SK-N-SH treated with all-trans-retinoic acid at 6 μM for 48 hours (cell line): ENCODE results near the gene TUBB1.

Experiments used
- CREB5 ChIP-seq: fragments of 250-450 bp; sonication (Bioruptor Pico); IDR thresholded peaks from 2 replicates; pipeline ENCODE4 v1.5.1; 2020; ENCODE audit warnings: low read depth, mild to moderate bottlenecking, moderate library complexity
- CSDC2 ChIP-seq: fragments of 250-450 bp; sonication (Bioruptor Pico); IDR thresholded peaks from 2 replicates; pipeline ENCODE4 v1.5.0; 2020; ENCODE audit warnings: mild to moderate bottlenecking, moderate library complexity
- CSRNP3 ChIP-seq: fragments of 250-450 bp; sonication (Bioruptor Pico); IDR thresholded peaks from 2 replicates; pipeline ENCODE4 v1.5.1; 2021; ENCODE audit warnings: mild to moderate bottlenecking, moderate library complexity
- ISL1 ChIP-seq: fragments of 250-450 bp; sonication (Bioruptor Pico); IDR thresholded peaks from 2 replicates; pipeline ENCODE4 v2.1.2; 2022; ENCODE audit warnings: mild to moderate bottlenecking, moderate library complexity
- PATZ1 ChIP-seq: fragments of 250-450 bp; sonication (Bioruptor Pico); IDR thresholded peaks from 2 replicates; pipeline ENCODE4 v1.8.0; 2020; ENCODE audit warnings: mild to moderate bottlenecking, moderate library complexity, borderline replicate concordance
- ZC3H10 ChIP-seq: fragments of 250-450 bp; sonication (Bioruptor Pico); IDR thresholded peaks from 2 replicates; pipeline ENCODE4 v1.5.1; 2021; ENCODE audit warnings: mild to moderate bottlenecking, moderate library complexity
- ZFP30 ChIP-seq: fragments of 450-650 bp; formaldehyde crosslinking; IDR thresholded peaks from 2 replicates; pipeline ENCODE4 v1.5.0; 2022; ENCODE audit warnings: mild to moderate bottlenecking, moderate library complexity

GRCh38 chr20:58986968-58987517, 32.2 kb upstream of the TUBB1 start:
- no peak for TF ChIP-seq PATZ1
- TF ChIP-seq CREB5 (CRISPR knock-in tag): 0 out of 2 replicates have a peak, but pooled peaks have one; percentile 48
- TF ChIP-seq CSRNP3 (CRISPR knock-in tag): no peak
- TF ChIP-seq ZC3H10 (CRISPR knock-in tag): no peak
- TF ChIP-seq ISL1: 0 out of 2 replicates have a peak, but pooled peaks have one; percentile 30
- no peak for TF ChIP-seq CSDC2 (CRISPR knock-in tag)
- TF ChIP-seq ZFP30: no peak
